H9 (cell line): ENCODE results near the gene SPATA16. TPM values are rescaled to one million over a fixed set of nuclear protein-coding genes. Genes with fewer than 3 reads are reported as not detected.

Source experiments
- DNase-seq: peaks from one replicate; pipeline ENCODE4 v3.0.0-alpha.2; 2017
- H2AFZ ChIP-seq: one replicate; pipeline ENCODE4 v1.6.1; 2013; ENCODE audit warnings: mild to moderate bottlenecking, low read length, control low read depth, moderate library complexity
- H2AK5ac ChIP-seq: 2 replicates; pipeline ENCODE4 v1.6.1; 2013; ENCODE audit warnings: low read length, control low read depth, mixed read lengths; ENCODE audit not compliant: insufficient read length
- H2BK120ac ChIP-seq: one replicate; pipeline ENCODE4 v1.6.1; 2013; ENCODE audit warnings: low read depth, mild to moderate bottlenecking, low read length, control low read depth, inconsistent platforms; ENCODE audit not compliant: poor library complexity, severe bottlenecking
- H2BK12ac ChIP-seq: 2 replicates; pipeline ENCODE4 v1.6.1; 2013; ENCODE audit warnings: low read length, control low read depth, mixed read lengths, low read depth; ENCODE audit not compliant: insufficient read length
- H2BK15ac ChIP-seq: 2 replicates; pipeline ENCODE4 v1.6.1; 2013; ENCODE audit warnings: low read depth, low read length, control low read depth
- H2BK20ac ChIP-seq: one replicate; pipeline ENCODE4 v1.6.1; 2013; ENCODE audit warnings: low read depth, mild to moderate bottlenecking, low read length, control low read depth, inconsistent platforms; ENCODE audit not compliant: poor library complexity, severe bottlenecking
- H2BK5ac ChIP-seq: 2 replicates; pipeline ENCODE4 v1.6.1; 2013; ENCODE audit warnings: low read length, control low read depth, mixed read lengths; ENCODE audit not compliant: insufficient read length
- H3K14ac ChIP-seq: 2 replicates; pipeline ENCODE4 v1.6.1; 2013; ENCODE audit warnings: low read length, control low read depth; ENCODE audit not compliant: insufficient read depth
- H3K18ac ChIP-seq: 2 replicates; pipeline ENCODE4 v1.6.1; 2013; ENCODE audit warnings: low read depth, mild to moderate bottlenecking, mixed read lengths, low read length, control low read depth; ENCODE audit not compliant: insufficient read length
- H3K23ac ChIP-seq: 2 replicates; pipeline ENCODE4 v1.6.1; 2013; ENCODE audit warnings: low read length, control low read depth, mixed read lengths, low read depth; ENCODE audit not compliant: insufficient read length
- H3K23me2 ChIP-seq: 2 replicates; pipeline ENCODE4 v1.6.1; 2013; ENCODE audit warnings: low read depth, mild to moderate bottlenecking, mixed read lengths, low read length, control low read depth; ENCODE audit not compliant: insufficient read length, poor library complexity, severe bottlenecking
- H3K27ac ChIP-seq: 2 replicates; pipeline ENCODE4 v1.5.1; 2013; ENCODE audit warnings: low read length, control low read depth, mixed read lengths, low read depth; ENCODE audit not compliant: insufficient read length
- H3K27me3 ChIP-seq: 2 replicates; pipeline ENCODE4 v1.6.1; 2013; ENCODE audit warnings: low read length, control low read depth, inconsistent platforms; ENCODE audit not compliant: insufficient read depth
- H3K4ac ChIP-seq: 2 replicates; pipeline ENCODE4 v1.6.1; 2013; ENCODE audit warnings: low read depth, mild to moderate bottlenecking, control low read depth, inconsistent platforms, low read length, moderate library complexity
- H3K4me1 ChIP-seq: 2 replicates; pipeline ENCODE4 v1.6.1; 2013; ENCODE audit warnings: low read length, control low read depth, inconsistent platforms; ENCODE audit not compliant: insufficient read depth
- H3K4me2 ChIP-seq: 2 replicates; pipeline ENCODE4 v1.6.1; 2013; ENCODE audit warnings: low read length, control low read depth, mixed read lengths; ENCODE audit not compliant: insufficient read length, insufficient read depth
- H3K56ac ChIP-seq: 2 replicates; pipeline ENCODE4 v1.6.1; 2013; ENCODE audit warnings: low read depth, mild to moderate bottlenecking, mixed read lengths, low read length, control low read depth; ENCODE audit not compliant: insufficient read length
- H3K79me1 ChIP-seq: 2 replicates; pipeline ENCODE4 v1.6.1; 2013; ENCODE audit warnings: low read depth, mild to moderate bottlenecking, moderate library complexity, low read length, control low read depth, inconsistent platforms; ENCODE audit not compliant: insufficient read depth, poor library complexity, severe bottlenecking
- H3K79me2 ChIP-seq: 2 replicates; pipeline ENCODE4 v1.6.1; 2013; ENCODE audit warnings: low read length, control low read depth, inconsistent platforms; ENCODE audit not compliant: insufficient read depth
- H3K9ac ChIP-seq: 2 replicates; pipeline ENCODE4 v1.6.1; 2013; ENCODE audit warnings: low read length, control low read depth, mixed read lengths; ENCODE audit not compliant: insufficient read length; ENCODE audit errors: extremely low read depth
- H3K9me3 ChIP-seq: one replicate; pipeline ENCODE4 v1.6.1; 2013; ENCODE audit warnings: low read depth, low read length, inconsistent platforms; ENCODE audit not compliant: control insufficient read depth
- H3T11ph ChIP-seq: one replicate; pipeline ENCODE4 v1.6.1; 2013; ENCODE audit warnings: mild to moderate bottlenecking, low read length, control low read depth, inconsistent platforms
- H4K20me1 ChIP-seq: one replicate; pipeline ENCODE4 v1.6.1; 2013; ENCODE audit not compliant: control insufficient read depth, insufficient read length, insufficient read depth
- H4K5ac ChIP-seq: 2 replicates; pipeline ENCODE4 v1.6.1; 2013; ENCODE audit warnings: low read depth, mild to moderate bottlenecking, mixed read lengths, low read length, control low read depth; ENCODE audit not compliant: insufficient read length
- H4K8ac ChIP-seq: replicated peaks from 2 replicates; pipeline ENCODE4 v1.6.1; 2013; ENCODE audit warnings: low read length, control low read depth, mixed read lengths, low read depth; ENCODE audit not compliant: insufficient read length
- H4K91ac ChIP-seq: 2 replicates; pipeline ENCODE4 v1.6.1; 2013; ENCODE audit warnings: low read depth, mild to moderate bottlenecking, moderate library complexity, mixed read lengths, low read length, control low read depth; ENCODE audit not compliant: insufficient read length
- H3K27ac Mint-ChIP-seq, 3 experiments: 2 replicates in 2 of 3; 3 replicates in 1 of 3; pipeline ENCODE4 v1.8.0; 2020 to 2021; ENCODE audit warnings: mixed read lengths in 3 of 3, mild to moderate bottlenecking in 1 of 3, moderate library complexity in 1 of 3
- H3K27me3 Mint-ChIP-seq: 2 replicates; pipeline ENCODE4 v1.8.0; 2021; ENCODE audit warnings: low read depth, mild to moderate bottlenecking, moderate library complexity, mixed read lengths
- H3K36me3 Mint-ChIP-seq, 3 experiments: 2 replicates in 2 of 3; 3 replicates in 1 of 3; pipeline ENCODE4 v1.8.0; 2020 to 2021; ENCODE audit warnings: low read depth in 3 of 3, mixed read lengths in 3 of 3; ENCODE audit not compliant: insufficient read depth in 1 of 3
- H3K4me1 Mint-ChIP-seq, 2 experiments: 2 replicates each; pipeline ENCODE4 v1.8.0; 2020; ENCODE audit warnings: mixed read lengths in 2 of 2
- H3K4me3 Mint-ChIP-seq, 2 experiments: 2 replicates in 1 of 2; 3 replicates in 1 of 2; pipeline ENCODE4 v1.8.0; 2020 to 2021; ENCODE audit warnings: mild to moderate bottlenecking in 2 of 2, mixed read lengths in 2 of 2, moderate library complexity in 1 of 2
- H3K9me3 Mint-ChIP-seq, 2 experiments: 2 replicates in 1 of 2; 3 replicates in 1 of 2; pipeline ENCODE4 v1.8.0; 2020; ENCODE audit warnings: mild to moderate bottlenecking in 2 of 2, mixed read lengths in 2 of 2, moderate library complexity in 1 of 2
- CTCF ChIP-seq: fragments of 200-600 bp; sonication (generic); conservative IDR thresholded peaks from 3 replicates; pipeline ENCODE4 v1.8.0; 2021; ENCODE audit warnings: antibody characterized with exemption, mild to moderate bottlenecking
- WGBS: extraction: QIAGEN DNeasy Blood & Tissue Kit; methylation state at CpG from one replicate; pipeline ENCODE4 v1.1.7; 2013; ENCODE audit warnings: missing lambda C conversion rate, low lambda C conversion rate, mixed read lengths; ENCODE audit not compliant: insufficient read length; ENCODE audit errors: extremely low coverage; 5-methylcytosine and 5-hydroxymethylcytosine counted together
- total RNA-seq: library from RNA; stranded (reverse); gene quantifications from 2 replicates; pipeline ENCODE4 v1.2.1, GENCODE V29; 2021

The SPATA16 gene
- total RNA-seq, 1 experiment from 2014 or later: not detected

GRCh38 chr3:172973799-172974198, 167.2 kb downstream of the SPATA16 start:
- no peak overlapping the region for H3K4me2 ChIP-seq
- TF ChIP-seq CTCF: no peak
- H4K5ac ChIP-seq: no peak overlapping the region
- no peak overlapping the region for H2BK20ac ChIP-seq
- H3K4me1 Mint-ChIP-seq: peaks cover 0 to 2% of the 10 kb centered on the region in 2 experiments; a peak in 1 of 4 replicates
- H3K4me3 Mint-ChIP-seq: no peak overlapping the region
- no peak overlapping the region for H2BK12ac ChIP-seq
- no peaks in the 10 kb centered on the region for H4K20me1 ChIP-seq
- H3K23ac ChIP-seq: no peak overlapping the region
- H3T11ph ChIP-seq: no peak overlapping the region
- H3K4ac ChIP-seq: no peak overlapping the region
- H2BK120ac ChIP-seq: no peak overlapping the region
- no peak overlapping the region for H3K18ac ChIP-seq
- no peaks in the 10 kb centered on the region; a peak in 1 of 7 replicates for H3K36me3 Mint-ChIP-seq
- H2AK5ac ChIP-seq: no peak overlapping the region
- WGBS: no CpG with 5 or more reads among the region's 2 CpGs
- H4K8ac ChIP-seq: no peak overlapping the region
- H3K79me1 ChIP-seq: no peaks in the 10 kb centered on the region
- H3K9ac ChIP-seq: no peak overlapping the region
- H2AFZ ChIP-seq: no peak overlapping the region
- no peak overlapping the region for H2BK5ac ChIP-seq
- no peaks in the 10 kb centered on the region for H3K9me3 ChIP-seq
- H2BK15ac ChIP-seq: no peak overlapping the region
- H3K79me2 ChIP-seq: no peaks in the 10 kb centered on the region
- no peak overlapping the region for H3K27ac Mint-ChIP-seq
- no peaks in the 10 kb centered on the region for H3K23me2 ChIP-seq
- H3K27me3 Mint-ChIP-seq: no peaks in the 10 kb centered on the region
- no peaks in the 10 kb centered on the region for H3K4me1 ChIP-seq
- no peak overlapping the region for H3K14ac ChIP-seq
- no peak overlapping the region for H3K27ac ChIP-seq
- no peaks in the 10 kb centered on the region for H3K27me3 ChIP-seq
- no peak overlapping the region for H4K91ac ChIP-seq
- DNase-seq: no peak
- H3K56ac ChIP-seq: no peak overlapping the region
- no peaks in the 10 kb centered on the region for H3K9me3 Mint-ChIP-seq
